ENCODE results near the gene CLDN1. TPM values are rescaled to one million over a fixed set of nuclear protein-coding genes. Genes with fewer than 3 reads are reported as not detected.
A peak's percentile ranks its signal among the peaks of the same experiment; 100 is the strongest.

CLDN1 gene
- total and polyA plus RNA-seq, 2 of the 13 experiments (the other 11 are each of a cell fraction or from before 2014, with no cell fraction given): 42.7 to 51.6 TPM

- no peak for FAIRE-seq
- TF ChIP-seq THRA (CRISPR knock-in tag; IDR thresholded peaks at IDR 0.05; ENCODE audit: borderline replicate concordance): 0 out of 2 replicates have a peak, but pooled peaks have one; percentile 16
- peak; percentile 5; the same call in 1 of the 2 replicates for TF ChIP-seq FOSL2 (CRISPR knock-in tag; IDR thresholded peaks at IDR 0.05)
- no peak for TF ChIP-seq HOXA9 (CRISPR knock-in tag; IDR thresholded peaks at IDR 0.05; ENCODE audit: borderline replicate concordance)
- TF ChIP-seq ERF (CRISPR knock-in tag; IDR thresholded peaks at IDR 0.05): 0 out of 2 replicates have a peak, but pooled peaks have one; percentile 6
- TF ChIP-seq SOX6 (IDR thresholded peaks at IDR 0.05): no peak
- 0 out of 2 replicates have a peak, but pooled peaks have one; percentile 13 for TF ChIP-seq SOX6 (CRISPR knock-in tag; IDR thresholded peaks at IDR 0.05)
- no peak for TF ChIP-seq FOXP4 (CRISPR knock-in tag; IDR thresholded peaks at IDR 0.05)
- TF ChIP-seq PATZ1 (CRISPR knock-in tag; IDR thresholded peaks at IDR 0.05): peak; percentile 21; the same call in 1 of the 2 replicates
- TF ChIP-seq RBFOX2 (IDR thresholded peaks at IDR 0.05; ENCODE audit: low read depth, low read length): peak; percentile 19; the same call in 1 of the 2 replicates
- 0 out of 2 replicates have a peak, but pooled peaks have one; percentile 30 for TF ChIP-seq SSRP1 (CRISPR knock-in tag; IDR thresholded peaks at IDR 0.05)
- TF ChIP-seq REPIN1 (CRISPR knock-in tag; IDR thresholded peaks at IDR 0.05; ENCODE audit: borderline replicate concordance, low read depth): no peak
- no peak for TF ChIP-seq ZNF460 (CRISPR knock-in tag; IDR thresholded peaks at IDR 0.05; ENCODE audit: borderline replicate concordance)
- peak; percentile 65; the same call in 1 of the 2 replicates for TF ChIP-seq CEBPG (CRISPR knock-in tag; IDR thresholded peaks at IDR 0.05)
- peak in 1 of 2 experiments; percentile 83; a peak in 2 of 4 replicates for TF ChIP-seq ATF4 (CRISPR knock-in tag; IDR thresholded peaks at IDR 0.05)
- no peak for TF ChIP-seq KLF12 (CRISPR knock-in tag; IDR thresholded peaks at IDR 0.05; ENCODE audit: borderline replicate concordance)
- TF ChIP-seq YEATS4 (CRISPR knock-in tag; IDR thresholded peaks at IDR 0.05; ENCODE audit: borderline replicate concordance): peak; percentile 17; the same call in 1 of the 2 replicates
- TF ChIP-seq SMAD9 (CRISPR knock-in tag; IDR thresholded peaks at IDR 0.05): no peak
- Histone ChIP-seq H3K27ac (ENCODE audit: extremely low read length, insufficient read depth, low read length) (peak overlapping the region; percentile 72), H3K4me3 (replicated peaks in 1 of 3; ENCODE audit: insufficient read depth in 1 of 3, low read depth in 2 of 3, low read length in 3 of 3) (peak overlapping the region; percentile 92 to 96 (median 95)), H3K4me2 (ENCODE audit: low read depth, low read length) (peak overlapping the region; percentile 96), H3K79me2 (ENCODE audit: insufficient read depth, low read length) (peaks cover 64% of the 10 kb centered on the region), H3K36me3 (replicated peaks in 1 of 2; ENCODE audit: control insufficient read depth in 1 of 2, insufficient read depth in 2 of 2, low read length in 2 of 2) (no peaks in the 10 kb centered on the region), H3K4me1 (ENCODE audit: insufficient read depth, low read length) (peaks cover 52% of the 10 kb centered on the region), H3K27me3 (ENCODE audit: control insufficient read depth in 1 of 2, insufficient read depth in 2 of 2, low read length in 2 of 2) (no peaks in the 10 kb centered on the region; a peak in 1 of 5 replicates), H4K20me1 (ENCODE audit: insufficient read depth, low read length) (peaks cover 7% of the 10 kb centered on the region; the same call in 1 of the 2 replicates), H2AFZ (ENCODE audit: low read length) (peak overlapping the region; percentile 15), H3K9me3 (ENCODE audit: low read length) (no peaks in the 10 kb centered on the region), H3K9ac (ENCODE audit: insufficient read depth, low read depth, low read length) (peak overlapping the region; percentile 72)
- no peak for ATAC-seq
- no TSS peak for BruUV-seq (replicated peaks)
- intact Hi-C loops (cut with micrococcal nuclease; ENCODE audit: unreplicated experiment) (loop anchor here (5.0 to 10.0 kb wide), 2 partner anchors 377 to 1436 kb away; no protein-coding TSS in a partner anchor), in situ Hi-C loops (cut with HindIII; ENCODE audit: extremely low pct_ligation_motif_present, low pct_unique_long_range_greater_than_20kb) (loop anchor here (5.0 to 10.0 kb wide), 3 partner anchors 64 to 346 kb away; partner anchors contain the start of gene CLDN16)
- 2% methylated on average over 7 of the region's 7 CpGs for WGBS (ENCODE audit: low lambda C conversion rate)
- ChIA-PET CTCF (ENCODE audit: low intra/inter-chr PET ratio, low total read pairs) (interaction anchor here (1.4 to 2.5 kb wide), 2 partner anchors 96 to 104 kb away, joined by 5 to 22 read pairs; no protein-coding TSS in a partner anchor), POLR2A (interaction anchor here (0.7 to 4.9 kb wide), 9 partner anchors 10 to 359 kb away, joined by 3 to 54 read pairs (median 15); no protein-coding TSS in a partner anchor)
- no peak for DNase-seq (ENCODE audit: low spot score)
Observed at GRCh38 chr3:190320594-190321362, 1.5 kb downstream of the CLDN1 start.
